IPS DF 6.9 (cell line): Measurements from ENCODE around the gene VRTN.

ENCODE experiments used
- DNase-seq: peaks from one replicate; pipeline ENCODE4 v3.0.0-alpha.2; 2013; ENCODE audit warnings: low read depth, low spot score
- H3K27ac ChIP-seq: one replicate; pipeline ENCODE4 v1.5.1; 2013; ENCODE audit warnings: low read length, control low read depth
- H3K27me3 ChIP-seq: 2 replicates; pipeline ENCODE4 v1.6.1; 2013; ENCODE audit warnings: mild to moderate bottlenecking, low read length; ENCODE audit not compliant: control insufficient read depth, insufficient read depth
- H3K36me3 ChIP-seq: 2 replicates; pipeline ENCODE4 v1.6.1; 2013; ENCODE audit warnings: low read length; ENCODE audit not compliant: control insufficient read depth, insufficient read depth
- H3K4me1 ChIP-seq: 2 replicates; pipeline ENCODE4 v1.6.1; 2013; ENCODE audit warnings: low read length; ENCODE audit not compliant: control insufficient read depth, insufficient read depth
- H3K4me3 ChIP-seq: 2 replicates; pipeline ENCODE4 v1.5.1; 2013; ENCODE audit warnings: mild to moderate bottlenecking, low read length
- H3K9me3 ChIP-seq: 2 replicates; pipeline ENCODE4 v1.6.1; 2013; ENCODE audit warnings: low read length, inconsistent platforms; ENCODE audit not compliant: control insufficient read depth, insufficient read depth
- WGBS: extraction: QIAGEN DNeasy Blood & Tissue Kit; methylation state at CpG from one replicate; pipeline ENCODE4 v1.1.7; 2013; ENCODE audit warnings: mixed read lengths, missing lambda C conversion rate; ENCODE audit not compliant: insufficient read length, insufficient coverage; 5-methylcytosine and 5-hydroxymethylcytosine counted together

VRTN gene

GRCh38 chr14:74394549-74394948, 46.3 kb downstream of the VRTN start:
- no peaks in the 10 kb centered on the region for H3K9me3 ChIP-seq
- no peaks in the 10 kb centered on the region for H3K27me3 ChIP-seq
- H3K4me3 ChIP-seq, result no peak overlapping the region
- H3K27ac ChIP-seq, result no peak overlapping the region
- 0 out of 2 replicates have a peak, but pooled peaks cover 1% of the 10 kb centered on the region for H3K4me1 ChIP-seq
- no CpG with 5 or more reads among the region's 2 CpGs for WGBS
- no peak for DNase-seq
- H3K36me3 ChIP-seq, result no peaks in the 10 kb centered on the region

- H3K4me3 ChIP-seq, result no peak overlapping the region
- H3K36me3 ChIP-seq, result no peaks in the 10 kb centered on the region
- no peaks in the 10 kb centered on the region for H3K27me3 ChIP-seq
- no peak overlapping the region for H3K27ac ChIP-seq
- DNase-seq, result no peak
- H3K4me1 ChIP-seq, result 0 out of 2 replicates have a peak, but pooled peaks cover 1% of the 10 kb centered on the region
- no peaks in the 10 kb centered on the region for H3K9me3 ChIP-seq
- WGBS, result no CpG with 5 or more reads among the region's 4 CpGs
Observed at GRCh38 chr14:74395094-74395493, 46.8 kb downstream of the VRTN start.

- Histone ChIP-seq H3K9me3 (no peaks in the 10 kb centered on the region), H3K36me3 (no peaks in the 10 kb centered on the region), H3K27ac (no peak overlapping the region), H3K4me3 (no peak overlapping the region), H3K27me3 (no peaks in the 10 kb centered on the region), H3K4me1 (peaks cover 9% of the 10 kb centered on the region)
- peak; percentile 41 for DNase-seq
- WGBS, result no CpG with 5 or more reads among the region's 13 CpGs
Observed at GRCh38 chr14:74400031-74400685, 51.9 kb downstream of the VRTN start.

DNA sequence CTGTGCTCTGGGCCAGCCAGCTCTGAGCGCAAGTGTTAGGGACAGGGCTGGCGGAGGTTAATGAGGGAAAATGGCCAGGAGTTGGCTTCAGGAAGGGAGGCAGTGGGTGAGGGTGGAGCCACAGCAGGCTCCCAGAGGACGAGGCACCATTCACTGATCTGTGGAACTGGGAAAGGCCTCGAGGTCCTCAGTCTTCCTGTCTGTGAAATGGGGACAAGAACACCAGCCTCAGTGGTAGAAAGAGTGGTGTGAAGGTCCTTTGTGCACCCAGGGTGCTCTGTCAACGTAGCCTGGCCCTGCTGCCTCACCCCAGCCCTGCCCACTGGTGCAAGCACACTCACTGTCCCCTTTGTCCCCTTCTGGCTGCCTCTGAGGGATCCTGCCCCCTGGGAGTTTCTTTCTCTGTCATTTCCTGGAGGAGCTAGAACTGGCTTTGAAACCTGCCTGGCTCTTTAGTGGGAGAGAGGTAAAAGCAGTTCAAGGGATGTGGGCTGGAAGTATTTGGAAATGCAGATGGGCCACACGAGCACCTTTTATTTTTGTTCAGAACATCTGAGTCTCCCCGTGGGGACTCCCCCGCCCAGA, 52.7 kb downstream of the VRTN start:
- no peaks in the 10 kb centered on the region for H3K27me3 ChIP-seq
- H3K27ac ChIP-seq, result no peak overlapping the region
- no peak overlapping the region for H3K4me3 ChIP-seq
- no peaks in the 10 kb centered on the region for H3K9me3 ChIP-seq
- no peak for DNase-seq
- H3K36me3 ChIP-seq, result no peaks in the 10 kb centered on the region
- H3K4me1 ChIP-seq, result peaks cover 9% of the 10 kb centered on the region
- no CpG with 5 or more reads among the region's 8 CpGs for WGBS

DNA sequence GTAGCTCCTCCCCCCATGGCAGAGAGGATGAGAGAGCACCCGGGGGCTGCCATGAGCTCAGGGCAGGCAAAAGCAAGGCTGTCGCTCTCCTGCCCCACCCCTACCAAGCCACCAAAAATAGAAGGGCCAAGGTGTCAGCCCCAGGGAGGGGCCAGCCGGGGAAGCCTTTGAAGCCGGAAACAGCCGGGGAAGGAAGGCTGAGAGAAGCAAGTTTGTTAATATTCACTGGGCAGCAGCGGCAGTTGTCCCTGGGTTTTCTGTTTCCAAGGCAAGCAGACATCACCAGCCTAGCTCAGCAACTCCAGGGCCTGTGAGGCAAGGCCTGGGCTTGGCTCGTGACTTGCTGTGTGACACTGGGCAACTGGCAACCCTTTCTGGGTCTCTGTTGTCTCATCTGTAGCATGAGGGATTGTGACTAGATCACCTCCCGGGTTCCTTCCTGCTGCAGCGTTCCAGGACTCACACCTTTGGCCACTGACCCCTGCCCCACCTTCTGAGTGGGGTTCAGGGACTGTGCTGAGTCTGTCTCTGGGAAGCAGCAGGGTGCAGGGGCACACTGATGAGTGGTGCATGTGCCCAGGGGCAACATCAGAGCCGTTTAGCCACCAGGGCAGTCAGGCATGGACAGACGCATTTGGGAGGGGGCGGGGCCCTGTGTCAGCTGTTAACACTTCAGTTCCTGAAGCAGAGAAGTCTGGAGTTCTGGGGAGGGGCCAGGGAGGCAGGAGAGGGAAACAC, 53.4 kb downstream of the VRTN start:
- peaks cover 9% of the 10 kb centered on the region for H3K4me1 ChIP-seq
- H3K36me3 ChIP-seq, result no peaks in the 10 kb centered on the region
- H3K27me3 ChIP-seq, result no peaks in the 10 kb centered on the region
- WGBS, result no CpG with 5 or more reads among the region's 12 CpGs
- no peaks in the 10 kb centered on the region for H3K9me3 ChIP-seq
- no peak overlapping the region for H3K27ac ChIP-seq
- H3K4me3 ChIP-seq, result no peak overlapping the region; the same call in 1 of the 2 replicates
- DNase-seq, result no peak

GRCh38 chr14:74402401-74403251, 54.4 kb downstream of the VRTN start:
- Histone ChIP-seq H3K36me3 (no peaks in the 10 kb centered on the region), H3K4me1 (peaks cover 8% of the 10 kb centered on the region), H3K27me3 (no peaks in the 10 kb centered on the region), H3K27ac (no peak overlapping the region), H3K4me3 (no peak overlapping the region), H3K9me3 (no peaks in the 10 kb centered on the region)
- no CpG with 5 or more reads among the region's 10 CpGs for WGBS
- no peak for DNase-seq

DNA sequence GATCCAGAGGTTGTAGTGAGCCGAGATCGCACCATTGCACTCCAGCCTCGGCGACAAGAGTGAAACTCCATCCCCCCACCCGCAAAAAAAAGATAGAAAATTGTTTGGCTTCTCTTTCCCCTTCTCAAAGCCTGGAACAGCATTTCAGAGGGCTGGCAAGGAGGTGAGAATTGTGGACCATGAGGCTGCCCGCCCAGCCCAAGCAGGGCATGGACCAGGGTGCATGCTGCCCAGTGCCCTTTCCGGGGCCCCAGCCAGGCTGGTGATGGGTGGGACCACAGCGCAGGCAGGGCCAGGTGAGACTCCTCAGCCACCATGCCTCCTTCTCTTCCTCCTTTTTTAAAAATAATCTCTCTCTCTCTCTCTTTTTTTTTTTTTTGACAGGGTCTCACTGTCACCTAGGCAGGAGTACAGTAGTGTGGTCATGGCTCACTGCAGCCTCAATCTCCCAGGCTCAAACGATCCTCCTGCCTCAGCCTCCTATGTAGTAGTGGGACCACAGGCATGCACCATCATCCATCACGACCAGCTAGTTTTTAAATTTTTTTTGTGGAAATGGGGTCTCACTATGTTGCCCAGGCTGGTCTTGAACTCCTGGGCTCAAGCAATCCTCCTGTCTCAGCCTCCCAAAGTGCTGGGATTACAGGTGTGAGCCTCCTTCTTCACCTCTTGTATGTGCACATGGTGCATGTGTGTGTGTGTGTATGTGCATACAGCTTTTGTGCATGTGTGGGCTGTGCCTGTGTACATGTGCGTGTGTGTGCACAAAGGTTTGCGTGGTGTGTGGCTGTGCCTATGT, 55.5 kb downstream of the VRTN start:
- no CpG with 5 or more reads among the region's 12 CpGs for WGBS

DNA sequence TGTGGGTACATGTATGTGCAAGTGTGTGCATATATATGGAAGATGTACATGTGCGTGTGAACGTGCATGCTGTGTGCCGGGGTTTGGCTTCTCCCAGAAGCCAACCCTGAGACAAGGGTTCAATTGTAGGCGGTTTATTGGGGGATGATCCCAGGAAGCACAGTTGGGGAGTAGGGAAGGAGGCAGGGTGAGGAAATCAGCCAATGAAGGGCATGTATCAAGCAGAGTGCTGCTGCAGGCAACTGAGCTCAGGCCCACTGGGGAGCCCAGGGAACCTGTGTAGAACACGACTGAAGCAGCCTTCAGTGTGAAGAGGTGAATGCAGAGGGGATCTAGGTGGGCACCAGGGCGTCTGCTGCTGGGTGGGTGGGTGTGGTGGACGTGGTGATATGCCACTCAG, 56.2 kb downstream of the VRTN start:
- Histone ChIP-seq H3K4me1 (peaks cover 8% of the 10 kb centered on the region), H3K9me3 (no peaks in the 10 kb centered on the region), H3K36me3 (no peaks in the 10 kb centered on the region), H3K27me3 (no peaks in the 10 kb centered on the region), H3K27ac (no peak overlapping the region), H3K4me3 (no peak overlapping the region)
- no peak for DNase-seq
- WGBS, result no CpG with 5 or more reads among the region's 7 CpGs

More for the DNA sequence above, 55.5 kb downstream of the VRTN start:
- H3K27me3 ChIP-seq, result no peaks in the 10 kb centered on the region
- H3K4me3 ChIP-seq, result no peak overlapping the region
- H3K9me3 ChIP-seq, result no peaks in the 10 kb centered on the region
- H3K27ac ChIP-seq, result no peak overlapping the region
- peaks cover 8% of the 10 kb centered on the region for H3K4me1 ChIP-seq
- H3K36me3 ChIP-seq, result no peaks in the 10 kb centered on the region
- DNase-seq, result no peak

GRCh38 chr14:74405663-74406062, 57.4 kb downstream of the VRTN start:
- H3K4me3 ChIP-seq, result no peak overlapping the region
- H3K9me3 ChIP-seq, result no peaks in the 10 kb centered on the region
- H3K27ac ChIP-seq, result no peak overlapping the region
- WGBS, result no CpG with 5 or more reads among the region's 4 CpGs
- no peaks in the 10 kb centered on the region for H3K36me3 ChIP-seq
- H3K27me3 ChIP-seq, result no peaks in the 10 kb centered on the region
- peaks cover 8% of the 10 kb centered on the region for H3K4me1 ChIP-seq
- DNase-seq, result no peak
